HG02623 (cell line): ENCODE measurements around the gene TMEM125.

Source experiments
- ATAC-seq: cut with Tn5 transposase; IDR thresholded peaks from one replicate; pipeline ENCODE4 v1.9.1; 2021; ENCODE audit warnings: moderate library complexity; ENCODE audit not compliant: unreplicated experiment

TMEM125 gene

GRCh38 chr1:43246466-43247213 is 23.1 kb upstream of the TMEM125 start:
- no peak for ATAC-seq

GRCh38 chr1:43247256-43247921 is 22.4 kb upstream of the TMEM125 start:
- ATAC-seq: no peak

DNA sequence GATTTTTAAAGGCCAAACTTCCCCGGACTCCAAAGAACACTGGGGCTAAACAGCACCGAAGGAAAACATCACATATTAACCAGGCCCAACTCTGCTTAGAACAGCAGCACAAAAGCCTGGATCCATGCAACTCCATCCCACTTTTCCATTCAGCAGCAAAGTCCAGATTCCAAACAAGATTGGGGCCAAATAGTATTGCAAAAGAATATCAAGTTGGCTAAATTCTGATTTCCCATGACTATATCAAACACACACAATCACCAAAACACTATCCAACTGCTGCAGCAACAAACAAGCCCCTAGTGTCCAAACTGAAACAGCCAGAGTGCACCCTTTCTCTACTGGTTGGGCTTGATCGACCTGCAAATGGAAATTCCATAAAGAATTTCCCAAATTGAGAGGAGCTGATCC is 19.4 kb upstream of the TMEM125 start:
- ATAC-seq: no peak

- ATAC-seq: no peak
Measured at GRCh38 chr1:43251024-43251423, 18.8 kb upstream of the TMEM125 start.

GRCh38 chr1:43252225-43252624 is 17.6 kb upstream of the TMEM125 start:
- ATAC-seq: no peak

DNA sequence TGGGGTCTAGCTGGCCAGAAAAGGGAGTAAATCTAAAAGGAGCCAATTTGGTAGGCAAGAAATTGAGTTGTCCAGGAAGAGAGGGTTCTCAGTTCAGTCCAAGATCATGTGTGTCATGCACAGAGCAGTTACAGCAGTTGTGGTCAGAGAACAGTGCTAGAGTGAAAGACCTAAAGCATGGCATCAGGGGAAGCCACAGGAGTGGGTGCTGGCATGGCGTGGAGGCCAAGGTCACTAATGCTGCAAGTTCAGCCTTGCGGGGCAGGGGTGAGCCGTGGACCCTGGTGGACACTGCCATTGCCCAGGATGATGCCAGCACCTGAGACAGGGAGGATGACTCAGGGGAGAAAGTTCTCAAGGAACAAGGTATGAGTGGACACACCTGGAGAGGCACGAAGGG is 16.6 kb upstream of the TMEM125 start:
- ATAC-seq: no peak

GRCh38 chr1:43253876-43254275 is 15.9 kb upstream of the TMEM125 start:
- no peak for ATAC-seq

GRCh38 chr1:43255438-43256210 is 14.2 kb upstream of the TMEM125 start:
- no peak for ATAC-seq

GRCh38 chr1:43256675-43257570 is 12.9 kb upstream of the TMEM125 start:
- no peak for ATAC-seq

DNA sequence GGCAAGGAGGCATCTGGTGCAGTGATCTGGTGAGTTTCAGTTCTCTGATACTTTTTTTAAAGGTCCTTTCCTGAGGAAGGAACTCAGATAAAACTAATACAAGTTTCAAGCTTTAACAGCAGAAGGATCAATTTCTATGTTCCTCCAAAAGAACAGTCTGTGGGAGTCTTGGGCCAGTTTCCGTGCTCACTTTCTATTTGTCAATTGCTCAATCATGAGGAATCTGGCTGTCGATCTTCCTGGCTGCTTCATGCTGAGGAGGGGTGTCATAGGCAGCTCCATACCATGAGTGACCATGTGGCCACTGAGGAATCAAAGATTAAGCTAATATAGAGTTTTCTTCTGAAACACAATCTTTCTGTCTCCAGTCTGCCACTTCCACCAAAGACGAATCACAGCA is 11.4 kb upstream of the TMEM125 start:
- no peak for ATAC-seq

DNA sequence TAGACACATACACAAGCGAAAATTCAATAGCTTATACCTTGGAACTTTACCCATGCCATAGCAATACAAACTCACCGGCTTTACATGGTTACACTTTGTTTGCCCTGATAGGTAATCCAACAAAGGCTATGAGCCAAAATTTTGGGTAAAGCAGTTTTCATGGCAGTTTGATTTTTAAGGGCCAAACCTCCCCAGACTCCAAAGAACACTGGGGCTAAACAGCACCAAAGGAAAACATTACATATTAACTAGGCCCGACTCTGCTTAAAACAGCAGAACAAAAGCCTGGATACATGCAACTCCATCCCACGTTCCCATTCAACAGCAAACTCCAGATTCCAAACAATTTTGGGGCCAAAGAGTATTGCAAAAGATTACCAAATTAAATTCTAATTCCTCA is 4.4 kb upstream of the TMEM125 start:
- no peak for ATAC-seq

GRCh38 chr1:43266881-43267280 is 2.9 kb upstream of the TMEM125 start:
- ATAC-seq: no peak

- ATAC-seq: no peak
Measured at GRCh38 chr1:43267291-43267805, 2.4 kb upstream of the TMEM125 start.

DNA sequence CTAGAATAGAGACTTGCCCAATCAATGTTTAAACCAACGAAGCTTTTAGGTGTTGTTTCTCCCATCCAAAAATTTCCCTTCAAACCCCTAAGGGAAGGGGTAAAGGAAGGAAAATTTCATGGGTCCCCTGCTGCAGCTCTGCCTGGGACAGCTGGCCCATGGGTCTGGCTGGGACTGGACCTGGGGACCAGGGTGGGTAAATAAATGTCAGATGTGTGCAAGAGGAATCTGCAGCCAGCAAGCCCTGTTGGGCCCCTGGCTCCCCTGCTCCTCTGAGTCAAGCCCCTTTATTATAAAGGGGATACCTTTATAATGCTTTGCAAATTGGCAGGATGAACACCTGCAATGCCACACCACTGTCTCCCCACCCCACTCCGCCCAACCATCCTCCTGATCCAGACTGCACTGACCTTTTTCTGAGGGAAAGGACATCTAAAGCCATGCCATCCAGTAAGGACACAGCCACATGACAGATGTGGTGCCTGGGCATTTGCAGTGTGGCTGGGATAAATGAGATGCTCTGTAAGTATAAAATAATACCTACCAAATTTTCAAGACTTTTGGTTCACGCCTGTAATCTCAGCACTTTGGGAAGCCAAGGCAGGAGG is 1.9 kb upstream of the TMEM125 start:
- ATAC-seq: no peak

DNA sequence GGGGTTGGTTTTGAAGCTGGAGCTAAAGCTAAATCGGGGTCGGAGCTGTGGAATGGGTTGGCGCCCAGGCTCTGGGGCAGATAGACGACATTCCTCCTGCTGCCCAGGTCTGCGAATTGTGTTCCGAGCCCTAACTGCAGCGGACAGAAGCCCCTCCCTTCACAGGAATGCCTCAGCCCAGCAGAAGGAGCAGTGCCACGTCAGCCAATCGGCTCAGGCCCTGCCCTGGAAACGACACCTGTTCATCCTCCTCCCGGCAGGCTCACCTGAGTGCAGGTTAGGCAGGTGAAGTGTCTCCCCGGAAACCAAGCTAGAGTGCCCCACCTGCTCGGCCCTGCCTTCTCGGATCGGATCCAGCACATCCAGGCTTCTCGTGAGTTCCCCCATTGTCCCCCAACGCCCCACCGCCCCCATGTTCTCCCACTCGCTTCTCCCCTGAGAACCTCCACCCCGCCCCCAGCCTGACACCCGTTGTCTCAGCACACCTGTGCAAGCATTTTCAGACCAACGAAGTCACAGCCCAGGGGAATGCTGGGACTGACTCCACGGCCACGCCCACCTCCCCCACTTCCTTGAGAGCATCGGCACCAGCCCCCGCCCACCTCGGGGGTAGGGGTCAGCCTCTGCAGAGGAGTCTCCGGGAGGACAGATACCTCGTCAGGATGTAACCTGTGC is 775 bp downstream of the TMEM125 start:
- ATAC-seq: no peak

- no peak for ATAC-seq
Measured at GRCh38 chr1:43271186-43272118, 1.7 kb downstream of the TMEM125 start.

- no peak for ATAC-seq
Measured at GRCh38 chr1:43272161-43272560, 2.4 kb downstream of the TMEM125 start.
